ENCODE results near the gene VSTM4. TPM values are rescaled to one million over a fixed set of nuclear protein-coding genes. Genes with fewer than 3 reads are reported as not detected.
A peak's percentile ranks its signal among the peaks of the same experiment; 100 is the strongest.

Gene VSTM4
- total and polyA plus RNA-seq, 4 donors: 2.9 to 49.4 (median 7.2) TPM

GRCh38 chr10:49152663-49153062 lies 37.3 kb upstream of the VSTM4 start:
- Histone ChIP-seq H3K27me3 (ENCODE audit: control insufficient read depth in 3 of 3, insufficient read depth in 3 of 3, low read length in 2 of 3) (no peaks in the 10 kb centered on the region), H3K9ac (ENCODE audit: insufficient read depth in 1 of 2, low read length in 2 of 2) (no peak overlapping the region), H3K27ac (ENCODE audit: low read depth in 1 of 2, low read length in 1 of 2) (no peak overlapping the region), H3K36me3 (ENCODE audit: control insufficient read depth in 4 of 4, insufficient read depth in 4 of 4, low read length in 4 of 4) (no peaks in the 10 kb centered on the region), H3K4me1 (ENCODE audit: control insufficient read depth in 5 of 5, insufficient read depth in 5 of 5, low read length in 5 of 5) (peaks cover 0 to 9% (median 5%) of the 10 kb centered on the region in 5 donors), H3K9me3 (ENCODE audit: control insufficient read depth in 4 of 4, insufficient read depth in 3 of 4, low read length in 3 of 4) (no peaks in the 10 kb centered on the region), H3K4me3 (no peak overlapping the region)
- DNase-seq: no peak
- 79 to 84% methylated on average over 4 of the region's 4 CpGs for WGBS, 2 donors
- no peak for ATAC-seq (ENCODE audit: insufficient read depth, low FRiP score)
- TF ChIP-seq CTCF (IDR thresholded peaks at IDR 0.05; ENCODE audit: control extremely low read depth, extremely low read depth): no peak

- WGBS, 2 donors: 84 to 93% methylated on average over 4 of the region's 4 CpGs
- Histone ChIP-seq H3K27me3 (ENCODE audit: control insufficient read depth in 3 of 3, insufficient read depth in 3 of 3, low read length in 2 of 3) (no peaks in the 10 kb centered on the region), H3K9ac (ENCODE audit: insufficient read depth in 1 of 2, low read length in 2 of 2) (no peak overlapping the region), H3K4me1 (ENCODE audit: control insufficient read depth in 5 of 5, insufficient read depth in 5 of 5, low read length in 5 of 5) (peaks cover 0 to 9% (median 3%) of the 10 kb centered on the region in 5 donors), H3K9me3 (ENCODE audit: control insufficient read depth in 4 of 4, insufficient read depth in 3 of 4, low read length in 3 of 4) (peaks cover 0 to 4% (median 0%) of the 10 kb centered on the region in 4 donors), H3K4me3 (no peak overlapping the region), H3K27ac (ENCODE audit: low read depth in 1 of 2, low read length in 1 of 2) (no peak overlapping the region), H3K36me3 (ENCODE audit: control insufficient read depth in 4 of 4, insufficient read depth in 4 of 4, low read length in 4 of 4) (no peaks in the 10 kb centered on the region)
- TF ChIP-seq CTCF (IDR thresholded peaks at IDR 0.05; ENCODE audit: control extremely low read depth, extremely low read depth): no peak
- no peak for ATAC-seq (ENCODE audit: insufficient read depth, low FRiP score)
- peak in 1 of 3 donors; percentile 18 for DNase-seq
Observed at GRCh38 chr10:49152037-49152436, 36.7 kb upstream of the VSTM4 start.

GRCh38 chr10:49151481-49151880 lies 36.2 kb upstream of the VSTM4 start:
- TF ChIP-seq CTCF (IDR thresholded peaks at IDR 0.05; ENCODE audit: control extremely low read depth, extremely low read depth): no peak
- Histone ChIP-seq H3K36me3 (ENCODE audit: control insufficient read depth in 4 of 4, insufficient read depth in 4 of 4, low read length in 4 of 4) (no peaks in the 10 kb centered on the region), H3K27ac (ENCODE audit: low read depth in 1 of 2, low read length in 1 of 2) (no peak overlapping the region), H3K27me3 (ENCODE audit: control insufficient read depth in 3 of 3, insufficient read depth in 3 of 3, low read length in 2 of 3) (no peaks in the 10 kb centered on the region), H3K4me1 (ENCODE audit: control insufficient read depth in 5 of 5, insufficient read depth in 5 of 5, low read length in 5 of 5) (peaks cover 0 to 9% (median 2%) of the 10 kb centered on the region in 5 donors), H3K9ac (ENCODE audit: insufficient read depth in 1 of 2, low read length in 2 of 2) (no peak overlapping the region), H3K9me3 (ENCODE audit: control insufficient read depth in 4 of 4, insufficient read depth in 3 of 4, low read length in 3 of 4) (peaks cover 0 to 4% (median 0%) of the 10 kb centered on the region in 4 donors), H3K4me3 (no peak overlapping the region)
- DNase-seq (no peak), ATAC-seq (ENCODE audit: insufficient read depth, low FRiP score) (no peak)
- WGBS, 2 donors: 80 to 85% methylated on average over 1 of the region's 1 CpG

- DNase-seq (no peak), ATAC-seq (ENCODE audit: insufficient read depth, low FRiP score) (no peak)
- Histone ChIP-seq H3K27ac (ENCODE audit: low read depth in 1 of 2, low read length in 1 of 2) (no peak overlapping the region), H3K27me3 (ENCODE audit: control insufficient read depth in 3 of 3, insufficient read depth in 3 of 3, low read length in 2 of 3) (no peaks in the 10 kb centered on the region), H3K4me1 (ENCODE audit: control insufficient read depth in 5 of 5, insufficient read depth in 5 of 5, low read length in 5 of 5) (peaks cover 0 to 9% (median 2%) of the 10 kb centered on the region in 5 donors), H3K4me3 (no peak overlapping the region), H3K9ac (ENCODE audit: insufficient read depth in 1 of 2, low read length in 2 of 2) (no peak overlapping the region), H3K36me3 (ENCODE audit: control insufficient read depth in 4 of 4, insufficient read depth in 4 of 4, low read length in 4 of 4) (no peaks in the 10 kb centered on the region), H3K9me3 (ENCODE audit: control insufficient read depth in 4 of 4, insufficient read depth in 3 of 4, low read length in 3 of 4) (peaks cover 0 to 4% (median 0%) of the 10 kb centered on the region in 4 donors)
- WGBS, 2 donors: 30 to 51% methylated on average over 2 of the region's 2 CpGs
- no peak for TF ChIP-seq CTCF (IDR thresholded peaks at IDR 0.05; ENCODE audit: control extremely low read depth, extremely low read depth)
Observed at GRCh38 chr10:49151025-49151445, 35.7 kb upstream of the VSTM4 start.
